ENCODE measurements around the gene ZNF836.

DNA sequence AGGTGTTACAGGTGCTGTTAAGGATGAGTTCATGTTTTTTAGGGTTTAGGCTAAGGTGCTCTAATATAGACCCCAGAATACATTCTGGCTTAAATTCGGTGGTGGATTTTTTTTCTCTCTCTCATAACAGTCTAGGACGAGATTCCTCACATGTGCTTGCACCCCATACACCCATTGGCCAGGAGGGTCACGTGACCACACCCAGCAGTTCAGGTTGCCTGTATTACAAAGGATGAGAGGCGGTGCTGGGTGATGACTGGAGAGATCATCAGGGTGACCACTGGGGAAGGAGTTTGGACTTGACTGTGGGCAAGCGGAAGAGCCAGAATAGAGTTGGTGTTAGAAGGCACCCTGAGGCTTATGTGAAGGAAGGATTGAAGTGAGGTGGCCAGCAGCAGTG lies 46.2 kb upstream of the ZNF836 start:
- TF ChIP-seq YY1 (IDR thresholded peaks at IDR 0.05; ENCODE audit: insufficient read depth, insufficient read length) (no peak), SUZ12 (IDR thresholded peaks at IDR 0.05; ENCODE audit: extremely low read depth, insufficient read depth, insufficient read length) (no peak)

Measured in NT2/D1 (cell line).